GM21528 (cell line): Measurements from ENCODE around the gene RPL29.

Experiments used
- ATAC-seq: cut with Tn5 transposase; IDR thresholded peaks from one replicate; pipeline ENCODE4 v1.9.1; 2021; ENCODE audit warnings: mild to moderate bottlenecking, moderate library complexity; ENCODE audit not compliant: unreplicated experiment, low FRiP score

Gene RPL29

GRCh38 chr3:51949121-51949520 lies 46.6 kb downstream of the RPL29 start:
- ATAC-seq = no peak

GRCh38 chr3:51948016-51948580 lies 47.6 kb downstream of the RPL29 start:
- no peak for ATAC-seq

GRCh38 chr3:51947215-51947900 lies 48.3 kb downstream of the RPL29 start:
- no peak for ATAC-seq

GRCh38 chr3:51946796-51947195 lies 48.9 kb downstream of the RPL29 start:
- no peak for ATAC-seq

- no peak for ATAC-seq
Observed at GRCh38 chr3:51945926-51946705, 49.6 kb downstream of the RPL29 start.

GRCh38 chr3:51945031-51945840 lies 50.5 kb downstream of the RPL29 start:
- ATAC-seq = no peak

- no peak for ATAC-seq
Observed at GRCh38 chr3:51944451-51945021, 51.2 kb downstream of the RPL29 start.
